Activated naive CD8-positive, alpha-beta T cell (primary cell): ENCODE results near the gene RBM15.

Experiments used
- H3K27ac Mint-ChIP-seq: one replicate; pipeline ENCODE4 v1.8.0; 2021; ENCODE audit warnings: mixed read lengths
- H3K27me3 Mint-ChIP-seq: one replicate; pipeline ENCODE4 v1.8.0; 2021; ENCODE audit warnings: mixed read lengths
- H3K36me3 Mint-ChIP-seq: one replicate; pipeline ENCODE4 v1.8.0; 2021; ENCODE audit warnings: mixed read lengths
- H3K4me1 Mint-ChIP-seq: one replicate; pipeline ENCODE4 v1.8.0; 2021; ENCODE audit warnings: low read depth, mixed read lengths
- H3K4me3 Mint-ChIP-seq: one replicate; pipeline ENCODE4 v1.8.0; 2021; ENCODE audit warnings: mild to moderate bottlenecking, mixed read lengths
- H3K9me3 Mint-ChIP-seq: one replicate; pipeline ENCODE4 v1.8.0; 2021; ENCODE audit warnings: low read depth, mixed read lengths

RBM15 gene, protein sequence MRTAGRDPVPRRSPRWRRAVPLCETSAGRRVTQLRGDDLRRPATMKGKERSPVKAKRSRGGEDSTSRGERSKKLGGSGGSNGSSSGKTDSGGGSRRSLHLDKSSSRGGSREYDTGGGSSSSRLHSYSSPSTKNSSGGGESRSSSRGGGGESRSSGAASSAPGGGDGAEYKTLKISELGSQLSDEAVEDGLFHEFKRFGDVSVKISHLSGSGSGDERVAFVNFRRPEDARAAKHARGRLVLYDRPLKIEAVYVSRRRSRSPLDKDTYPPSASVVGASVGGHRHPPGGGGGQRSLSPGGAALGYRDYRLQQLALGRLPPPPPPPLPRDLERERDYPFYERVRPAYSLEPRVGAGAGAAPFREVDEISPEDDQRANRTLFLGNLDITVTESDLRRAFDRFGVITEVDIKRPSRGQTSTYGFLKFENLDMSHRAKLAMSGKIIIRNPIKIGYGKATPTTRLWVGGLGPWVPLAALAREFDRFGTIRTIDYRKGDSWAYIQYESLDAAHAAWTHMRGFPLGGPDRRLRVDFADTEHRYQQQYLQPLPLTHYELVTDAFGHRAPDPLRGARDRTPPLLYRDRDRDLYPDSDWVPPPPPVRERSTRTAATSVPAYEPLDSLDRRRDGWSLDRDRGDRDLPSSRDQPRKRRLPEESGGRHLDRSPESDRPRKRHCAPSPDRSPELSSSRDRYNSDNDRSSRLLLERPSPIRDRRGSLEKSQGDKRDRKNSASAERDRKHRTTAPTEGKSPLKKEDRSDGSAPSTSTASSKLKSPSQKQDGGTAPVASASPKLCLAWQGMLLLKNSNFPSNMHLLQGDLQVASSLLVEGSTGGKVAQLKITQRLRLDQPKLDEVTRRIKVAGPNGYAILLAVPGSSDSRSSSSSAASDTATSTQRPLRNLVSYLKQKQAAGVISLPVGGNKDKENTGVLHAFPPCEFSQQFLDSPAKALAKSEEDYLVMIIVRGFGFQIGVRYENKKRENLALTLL

DNA sequence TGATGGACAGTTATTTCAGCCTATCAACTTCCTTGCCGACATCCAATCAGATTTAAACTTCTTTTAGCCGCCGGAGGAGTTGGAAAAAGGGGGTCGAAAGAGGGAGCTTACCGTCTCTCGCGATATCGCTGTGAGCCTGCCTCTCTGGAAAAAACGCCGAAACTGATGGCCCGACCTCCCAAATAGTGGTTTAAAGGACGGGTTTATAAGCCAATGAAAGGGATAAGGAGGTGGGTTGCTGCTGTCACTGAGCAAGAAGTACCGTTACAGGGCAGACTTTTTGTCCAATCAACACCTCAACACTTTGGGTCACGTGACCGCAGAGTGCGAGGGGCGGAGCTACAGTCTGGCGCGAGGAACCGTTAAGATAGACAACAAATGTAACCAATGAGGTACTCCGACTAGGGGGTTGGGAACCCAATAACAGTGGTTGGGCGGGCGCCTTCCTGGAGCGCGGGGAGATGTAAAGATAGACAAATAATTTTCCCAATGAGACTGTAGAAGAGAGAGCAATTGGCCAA, at the start of gene RBM15:
TSS of gene RBM15 (plus strand) at position 492 of the 521 bp plus-strand sequence. CDS start at position 521, 29 bp downstream.
- Mint-ChIP-seq H3K4me1 (peaks cover 62% of the 10 kb centered on the region), H3K27ac (no peak within 1 kb of the TSS), H3K4me3 (no peak within 1 kb of the TSS), H3K36me3 (peaks cover 18% of the 10 kb centered on the region), H3K27me3 (no peaks in the 10 kb centered on the region), H3K9me3 (no peaks in the 10 kb centered on the region)

DNA sequence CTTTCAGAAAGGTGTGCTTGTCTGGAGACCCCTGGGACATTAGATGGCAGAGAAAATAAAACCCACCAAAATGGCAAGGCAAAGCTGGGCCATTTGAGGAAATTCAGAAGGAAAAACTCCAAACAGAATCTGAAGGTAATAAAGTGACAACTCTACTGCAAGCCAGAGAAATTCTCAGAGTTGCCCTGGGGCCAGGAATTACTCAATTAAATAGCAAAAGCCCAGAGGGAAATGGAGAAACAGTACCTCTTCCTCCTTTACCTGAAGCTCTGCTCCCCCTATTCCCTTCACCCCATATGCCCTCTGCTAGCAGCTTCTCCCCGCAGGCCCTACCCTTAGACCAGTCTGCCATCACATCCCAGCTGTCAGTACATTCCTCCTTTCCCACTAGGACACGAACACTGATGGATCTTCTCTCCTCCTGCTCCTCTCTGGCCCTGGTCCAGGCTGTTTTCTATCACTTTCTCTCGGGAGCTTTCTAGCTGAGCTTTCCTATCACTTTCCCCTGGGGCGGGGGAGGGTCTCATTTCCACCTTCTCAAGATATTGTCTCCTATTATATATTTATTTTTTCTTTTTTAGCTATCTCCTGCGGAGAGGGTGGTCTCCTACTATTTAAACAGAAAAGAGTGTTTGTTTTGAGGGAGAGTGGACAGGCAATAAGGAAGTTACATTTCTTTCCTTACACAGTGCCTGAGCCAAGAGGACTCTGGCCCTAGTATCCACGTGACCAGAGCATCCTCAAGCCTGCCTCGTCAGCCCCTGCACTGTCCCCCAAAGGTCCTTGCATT, 47.7 kb upstream of the RBM15 start:
- Mint-ChIP-seq H3K27ac (no peak overlapping the region), H3K4me1 (no peaks in the 10 kb centered on the region), H3K9me3 (no peaks in the 10 kb centered on the region), H3K36me3 (no peaks in the 10 kb centered on the region), H3K4me3 (no peak overlapping the region), H3K27me3 (no peaks in the 10 kb centered on the region)

DNA sequence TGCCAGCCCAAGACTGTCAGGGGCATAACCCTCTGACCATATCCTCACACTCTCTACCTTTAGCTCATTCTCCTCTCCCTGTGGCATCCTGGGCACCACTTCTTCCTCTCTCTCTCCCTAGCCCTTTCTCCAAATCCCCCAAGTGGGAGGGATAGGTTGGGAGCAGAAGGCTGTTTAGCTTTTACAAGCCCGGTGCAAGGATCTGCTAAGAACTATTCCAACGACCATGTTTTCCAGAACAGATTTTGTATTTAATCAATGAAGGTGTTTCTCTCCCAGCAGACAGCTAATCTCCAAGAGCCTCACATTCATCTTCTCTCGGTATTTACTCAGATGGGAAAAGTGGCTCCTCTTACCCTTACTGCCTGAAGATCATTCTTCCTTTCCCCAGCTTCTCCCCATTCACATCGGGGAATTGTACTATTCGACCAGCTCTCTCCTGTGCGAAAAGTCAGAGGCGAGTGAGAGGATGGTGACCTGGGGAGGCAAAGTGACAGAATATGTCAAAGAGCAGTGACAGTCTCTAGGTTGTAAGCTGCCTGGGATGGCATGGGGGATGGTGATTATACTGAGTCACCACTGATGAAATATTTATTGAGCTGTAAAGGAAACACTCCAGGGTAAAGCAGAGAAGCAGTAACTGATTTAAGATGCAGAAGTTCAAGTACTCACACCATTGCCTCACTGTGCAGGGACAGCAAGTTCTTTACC, 47.0 kb upstream of the RBM15 start:
- H3K4me1 Mint-ChIP-seq: no peaks in the 10 kb centered on the region
- no peak overlapping the region for H3K4me3 Mint-ChIP-seq
- no peak overlapping the region for H3K27ac Mint-ChIP-seq
- no peaks in the 10 kb centered on the region for H3K27me3 Mint-ChIP-seq
- H3K9me3 Mint-ChIP-seq: no peaks in the 10 kb centered on the region
- no peaks in the 10 kb centered on the region for H3K36me3 Mint-ChIP-seq

DNA sequence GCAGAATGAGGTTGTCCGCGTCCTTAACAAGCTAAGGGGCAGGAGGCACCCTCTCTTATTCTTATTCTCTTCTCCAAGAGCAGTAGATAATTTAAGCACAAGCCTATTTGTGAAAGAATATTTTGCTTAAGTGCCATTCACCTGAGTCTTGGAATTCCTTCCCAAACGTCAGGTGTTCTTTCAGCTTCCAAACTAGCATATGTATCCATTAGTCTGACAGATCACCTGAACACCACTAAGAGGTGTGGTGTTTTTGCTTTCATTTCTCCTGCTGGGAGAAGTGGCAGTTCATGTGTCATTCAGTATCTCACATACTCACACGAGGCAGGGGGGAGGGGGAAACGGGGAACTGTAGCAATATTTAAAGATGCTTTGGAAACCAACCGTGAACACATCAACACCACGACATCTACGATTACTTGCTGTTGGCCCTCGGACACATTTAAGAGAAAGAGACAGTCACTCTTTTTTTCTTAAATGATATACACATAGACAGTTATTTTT, 45.5 kb upstream of the RBM15 start:
- H3K27me3 Mint-ChIP-seq: no peaks in the 10 kb centered on the region
- H3K4me1 Mint-ChIP-seq: no peaks in the 10 kb centered on the region
- H3K9me3 Mint-ChIP-seq: no peaks in the 10 kb centered on the region
- H3K27ac Mint-ChIP-seq: no peak overlapping the region
- H3K36me3 Mint-ChIP-seq: no peaks in the 10 kb centered on the region
- H3K4me3 Mint-ChIP-seq: no peak overlapping the region

DNA sequence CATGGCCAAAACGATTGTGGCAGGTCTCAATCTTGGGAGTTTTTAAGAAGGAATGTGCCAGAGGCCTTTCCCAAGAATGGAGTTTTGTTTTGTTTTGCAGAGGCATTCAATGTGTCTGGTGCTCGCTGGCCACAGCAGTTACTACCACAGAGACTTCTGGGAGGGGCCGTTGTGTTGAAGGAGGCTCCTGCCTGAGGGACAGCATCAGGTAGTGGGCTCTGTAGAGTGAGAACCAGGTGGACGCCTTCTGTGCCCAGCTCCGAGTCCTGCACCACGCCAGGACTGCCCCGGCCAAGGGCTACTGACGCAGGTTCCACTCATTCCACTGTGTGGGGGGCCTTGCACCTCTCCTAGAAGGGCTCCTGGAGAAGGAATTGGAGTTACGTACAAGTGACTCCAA, 44.9 kb upstream of the RBM15 start:
- no peaks in the 10 kb centered on the region for H3K9me3 Mint-ChIP-seq
- no peaks in the 10 kb centered on the region for H3K36me3 Mint-ChIP-seq
- no peak overlapping the region for H3K27ac Mint-ChIP-seq
- H3K4me1 Mint-ChIP-seq: no peaks in the 10 kb centered on the region
- no peak overlapping the region for H3K4me3 Mint-ChIP-seq
- no peaks in the 10 kb centered on the region for H3K27me3 Mint-ChIP-seq

DNA sequence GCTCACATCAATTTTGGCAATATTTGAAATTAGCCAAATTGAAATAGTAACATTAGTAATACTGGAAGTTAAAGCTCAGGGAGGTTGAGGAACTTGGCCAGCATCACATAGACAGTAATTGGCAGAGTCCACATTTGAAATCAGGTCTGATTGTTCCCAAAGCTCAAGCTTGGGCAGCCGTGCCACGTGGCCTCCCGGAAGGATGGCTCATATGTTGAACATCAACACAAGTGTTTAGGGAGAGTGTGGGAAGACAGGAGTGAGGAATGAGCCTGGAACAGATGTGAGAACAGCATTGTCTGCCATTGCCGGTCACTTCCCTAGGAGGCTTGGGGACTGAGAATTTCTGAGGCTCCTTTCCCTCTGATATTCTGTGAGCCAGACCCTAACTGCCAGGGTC, 40.2 kb upstream of the RBM15 start:
- no peak overlapping the region for H3K27ac Mint-ChIP-seq
- H3K4me3 Mint-ChIP-seq: no peak overlapping the region
- no peaks in the 10 kb centered on the region for H3K9me3 Mint-ChIP-seq
- no peaks in the 10 kb centered on the region for H3K4me1 Mint-ChIP-seq
- no peaks in the 10 kb centered on the region for H3K36me3 Mint-ChIP-seq
- peaks cover 1% of the 10 kb centered on the region for H3K27me3 Mint-ChIP-seq

DNA sequence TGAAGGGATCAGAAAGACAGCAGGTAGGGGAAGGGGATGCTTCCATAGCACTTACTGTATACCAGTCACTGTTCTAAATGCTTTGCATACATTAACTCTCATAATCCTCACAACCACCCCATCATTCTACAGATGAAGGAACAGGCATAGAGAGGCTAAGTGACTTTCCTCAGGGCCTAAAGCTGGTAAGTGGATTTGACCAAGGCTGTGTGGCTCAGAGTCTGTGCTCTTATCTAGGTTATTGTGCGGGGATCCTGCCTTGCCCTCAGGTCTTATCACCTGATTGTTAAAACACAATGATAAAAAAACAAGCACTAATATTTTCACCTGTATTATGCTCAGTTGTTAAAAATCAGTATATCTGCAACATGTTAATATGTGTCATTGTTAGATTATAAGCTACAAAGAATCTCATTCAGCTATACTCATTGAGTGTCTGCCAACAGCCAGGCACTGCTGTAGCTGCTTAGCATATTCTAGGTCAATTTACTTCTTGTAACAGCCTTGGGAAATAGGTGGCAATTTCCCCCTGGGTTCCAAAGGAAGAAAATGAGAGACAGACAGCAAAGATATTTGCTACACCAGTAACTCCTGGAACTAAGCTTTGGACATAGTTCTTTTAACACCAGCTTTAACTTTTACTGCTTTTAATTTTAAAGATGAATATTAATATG, 38.6 kb upstream of the RBM15 start:
- H3K9me3 Mint-ChIP-seq: no peaks in the 10 kb centered on the region
- no peaks in the 10 kb centered on the region for H3K36me3 Mint-ChIP-seq
- no peak overlapping the region for H3K4me3 Mint-ChIP-seq
- H3K4me1 Mint-ChIP-seq: no peaks in the 10 kb centered on the region
- H3K27ac Mint-ChIP-seq: no peak overlapping the region
- H3K27me3 Mint-ChIP-seq: peaks cover 1% of the 10 kb centered on the region

DNA sequence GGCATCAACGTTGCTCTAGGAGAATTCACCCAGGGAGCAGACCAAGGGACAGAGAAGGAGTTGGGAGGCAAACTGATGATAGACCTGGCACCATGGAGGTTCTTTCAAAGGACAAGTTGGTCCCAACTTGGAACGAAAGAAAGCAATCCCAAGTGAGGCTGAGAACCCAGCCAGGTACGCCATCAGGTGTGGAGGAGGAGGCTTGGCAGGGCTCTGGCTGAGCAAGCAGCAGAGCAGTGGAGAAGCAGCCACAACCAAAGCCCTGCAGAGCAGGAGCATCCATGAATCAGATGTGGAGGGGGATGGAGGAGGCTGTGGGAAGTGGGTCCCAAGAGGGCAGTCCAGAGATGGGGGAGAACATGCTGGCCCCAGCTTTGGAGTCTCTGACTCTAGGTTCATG, 36.3 kb upstream of the RBM15 start:
- no peaks in the 10 kb centered on the region for H3K36me3 Mint-ChIP-seq
- H3K27ac Mint-ChIP-seq: no peak overlapping the region
- no peaks in the 10 kb centered on the region for H3K4me1 Mint-ChIP-seq
- peaks cover 1% of the 10 kb centered on the region for H3K27me3 Mint-ChIP-seq
- H3K9me3 Mint-ChIP-seq: no peaks in the 10 kb centered on the region
- no peak overlapping the region for H3K4me3 Mint-ChIP-seq

DNA sequence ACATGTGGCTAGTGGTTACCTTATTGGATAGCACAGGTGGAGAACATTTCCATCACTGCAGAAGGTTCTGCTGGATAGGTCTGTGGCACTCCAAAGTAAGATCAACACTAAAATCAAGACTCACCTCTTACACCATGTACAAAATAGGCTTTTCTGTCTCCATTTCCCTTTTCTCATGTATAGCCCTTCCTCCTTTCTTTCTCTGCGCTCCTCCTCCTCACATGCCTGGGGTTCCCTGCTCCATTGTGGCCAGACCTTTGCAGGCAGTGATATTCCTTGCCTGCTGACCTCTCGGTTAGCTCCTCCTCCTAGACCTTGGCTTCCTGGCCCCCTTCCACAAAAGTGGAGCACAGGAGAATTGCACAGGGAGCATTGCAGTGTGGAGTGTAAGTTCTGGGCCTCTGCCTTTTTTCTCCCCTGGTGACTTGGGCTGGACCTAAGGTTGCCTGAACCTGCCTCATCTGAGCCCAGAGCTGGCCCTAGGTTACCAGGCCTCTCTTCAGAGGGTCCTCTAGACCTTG, 33.2 kb upstream of the RBM15 start:
- no peaks in the 10 kb centered on the region for H3K9me3 Mint-ChIP-seq
- no peak overlapping the region for H3K4me3 Mint-ChIP-seq
- no peak overlapping the region for H3K27ac Mint-ChIP-seq
- H3K27me3 Mint-ChIP-seq: peaks cover 1% of the 10 kb centered on the region
- no peaks in the 10 kb centered on the region for H3K36me3 Mint-ChIP-seq
- H3K4me1 Mint-ChIP-seq: no peaks in the 10 kb centered on the region

DNA sequence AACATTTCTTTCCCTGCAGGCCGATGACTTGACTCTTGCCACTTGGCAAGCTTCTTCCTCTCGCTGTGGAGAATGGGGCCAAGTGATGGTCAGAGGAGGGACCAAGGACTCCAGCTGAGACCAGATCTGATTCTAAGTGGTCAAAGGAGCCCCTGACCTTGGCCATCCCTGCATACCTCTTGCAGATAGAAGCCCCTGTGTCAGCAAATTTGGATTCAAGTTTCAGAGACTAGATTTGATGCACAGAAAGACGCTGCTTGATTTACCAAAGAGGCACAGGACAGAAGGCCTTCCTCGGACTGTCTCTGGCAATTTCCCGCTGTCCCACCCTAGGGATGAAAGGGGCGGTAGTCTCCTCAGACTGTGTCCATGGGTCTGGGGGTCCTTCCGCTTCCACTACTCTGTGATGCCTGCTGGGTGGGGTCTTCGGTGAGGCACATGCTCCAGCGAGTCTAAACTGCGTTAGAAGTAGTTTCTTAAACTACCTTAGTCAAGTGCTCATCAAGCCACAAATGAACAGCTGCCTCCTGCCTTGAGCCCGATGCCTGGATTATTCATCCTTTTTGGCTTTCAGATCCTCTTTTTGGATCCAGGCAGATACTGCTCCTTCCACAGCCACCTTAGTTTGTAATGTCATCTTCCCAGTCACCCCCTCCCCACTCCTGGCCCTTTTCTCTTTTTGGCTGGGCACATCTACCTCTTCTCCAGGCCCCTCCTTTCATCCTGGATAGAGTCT, 31.8 kb upstream of the RBM15 start:
- Mint-ChIP-seq H3K27me3 (peaks cover 1% of the 10 kb centered on the region), H3K27ac (no peak overlapping the region), H3K36me3 (no peaks in the 10 kb centered on the region), H3K4me3 (no peak overlapping the region), H3K9me3 (no peaks in the 10 kb centered on the region), H3K4me1 (no peaks in the 10 kb centered on the region)

DNA sequence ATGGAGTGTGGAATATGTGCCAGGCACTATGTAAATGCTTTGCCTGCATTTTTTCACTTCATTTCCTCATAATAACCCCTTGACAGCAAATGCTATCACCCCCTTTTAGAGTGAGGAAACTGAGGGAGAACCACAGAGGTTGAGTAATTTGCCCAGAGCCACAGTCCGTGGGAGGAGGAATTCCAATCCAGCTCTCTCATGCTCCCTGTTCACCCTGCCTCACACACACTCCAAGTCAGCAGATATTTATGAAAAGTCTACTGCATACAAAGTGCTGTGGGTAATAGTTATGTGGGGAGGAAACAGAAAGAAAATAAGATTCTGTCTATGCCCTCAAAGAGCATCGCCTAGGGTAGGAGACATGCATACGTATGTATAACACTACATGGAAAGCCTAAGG, 30.9 kb upstream of the RBM15 start:
- Mint-ChIP-seq H3K4me1 (no peaks in the 10 kb centered on the region), H3K4me3 (no peak overlapping the region), H3K27ac (no peak overlapping the region), H3K9me3 (no peaks in the 10 kb centered on the region), H3K36me3 (no peaks in the 10 kb centered on the region), H3K27me3 (no peaks in the 10 kb centered on the region)

DNA sequence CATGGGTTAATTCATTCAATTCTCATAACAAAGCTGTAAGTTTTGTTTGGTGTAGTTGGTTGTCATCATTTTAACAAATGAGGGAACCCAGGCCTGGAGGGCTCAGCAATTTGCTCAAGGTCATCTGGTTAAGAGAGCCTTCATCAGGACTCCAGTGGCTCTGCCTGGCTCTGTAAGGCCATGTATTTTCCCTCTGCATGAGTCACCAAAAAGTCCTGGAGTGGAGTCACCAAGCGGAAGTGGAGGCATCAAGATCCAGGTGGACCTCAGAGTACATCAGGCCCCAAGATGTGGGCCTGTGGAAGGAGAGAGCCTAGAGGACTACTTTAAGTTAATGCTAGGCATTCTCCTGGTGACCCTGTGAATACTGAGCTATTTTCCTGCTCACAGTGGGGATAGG, 30.0 kb upstream of the RBM15 start:
- Mint-ChIP-seq H3K27ac (no peak overlapping the region), H3K36me3 (no peaks in the 10 kb centered on the region), H3K4me1 (no peaks in the 10 kb centered on the region), H3K4me3 (no peak overlapping the region), H3K27me3 (no peaks in the 10 kb centered on the region), H3K9me3 (no peaks in the 10 kb centered on the region)

DNA sequence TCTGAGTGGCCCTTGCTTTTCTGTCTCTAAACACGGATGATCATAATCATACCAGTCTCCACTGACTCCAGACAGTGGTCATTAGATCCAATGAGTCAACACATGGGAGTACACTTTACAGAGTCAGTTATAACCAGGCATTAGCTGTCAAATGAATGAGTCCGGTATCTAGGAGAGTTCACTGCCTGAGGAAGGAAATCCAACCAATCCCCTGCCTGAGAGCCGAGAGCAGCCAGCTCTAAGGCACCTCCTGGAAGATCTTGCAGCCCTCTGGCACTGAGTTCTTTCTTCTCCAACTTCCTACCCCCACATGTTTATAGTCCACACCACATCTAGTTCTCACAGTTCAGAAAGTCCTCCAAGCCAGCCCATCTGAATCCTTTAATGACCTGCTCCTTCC, 29.4 kb upstream of the RBM15 start:
- H3K4me3 Mint-ChIP-seq: no peak overlapping the region
- H3K4me1 Mint-ChIP-seq: no peaks in the 10 kb centered on the region
- H3K27me3 Mint-ChIP-seq: no peaks in the 10 kb centered on the region
- H3K9me3 Mint-ChIP-seq: no peaks in the 10 kb centered on the region
- no peak overlapping the region for H3K27ac Mint-ChIP-seq
- no peaks in the 10 kb centered on the region for H3K36me3 Mint-ChIP-seq
